HL-60 (cell line): ENCODE measurements around the gene NFYA.

Experiments
- DNase-seq, 2 experiments: peaks; one replicate each; pipeline ENCODE4 v3.0.0-alpha.2; 2010 to 2020; ENCODE audit warnings: low read depth in 1 of 2, low spot score in 1 of 2
- H3K27ac ChIP-seq: fragments of 250-450 bp; sonication (Bioruptor Pico); replicated peaks from 2 replicates; pipeline ENCODE4 v1.5.1; 2020; ENCODE audit warnings: mild to moderate bottlenecking, moderate library complexity
- H3K27me3 ChIP-seq: fragments of 250-450 bp; sonication (Bioruptor Pico); 2 replicates; pipeline ENCODE4 v1.5.1; 2021; ENCODE audit warnings: mild to moderate bottlenecking, moderate library complexity; ENCODE audit not compliant: insufficient read depth, poor library complexity, severe bottlenecking
- H3K4me3 ChIP-seq: replicated peaks from 2 replicates; pipeline ENCODE4 v1.5.1; 2011; ENCODE audit warnings: mild to moderate bottlenecking, control low read depth, low read length; ENCODE audit not compliant: insufficient read depth
- CTCF ChIP-seq: IDR thresholded peaks from one replicate; pipeline ENCODE4 v1.5.1; 2011; ENCODE audit warnings: low read length, control low read depth, inconsistent platforms; ENCODE audit not compliant: insufficient read depth
- GABPA ChIP-seq: IDR thresholded peaks from 2 replicates; pipeline ENCODE4 v1.6.1; 2012; ENCODE audit warnings: low read depth
- POLR2AphosphoS5 ChIP-seq: IDR thresholded peaks from 2 replicates; pipeline ENCODE4 v1.6.1; 2012; ENCODE audit warnings: low read depth
- REST ChIP-seq: IDR thresholded peaks from 2 replicates; pipeline ENCODE4 v1.6.1; 2012; ENCODE audit warnings: low read depth; ENCODE audit not compliant: insufficient replicate concordance
- SPI1 ChIP-seq: IDR thresholded peaks from 2 replicates; pipeline ENCODE4 v1.6.1; 2012; ENCODE audit warnings: low read depth, mild to moderate bottlenecking, borderline replicate concordance

Gene NFYA

GRCh38 chr6:41079080-41079479 is 6.3 kb downstream of the NFYA start:
- Histone ChIP-seq H3K27me3 (no peaks in the 10 kb centered on the region), H3K27ac (no peak overlapping the region), H3K4me3 (no peak overlapping the region)
- TF ChIP-seq POLR2AphosphoS5 (no peak), REST (no peak), CTCF (no peak), GABPA (no peak), SPI1 (no peak)
- DNase-seq = no peak

- Histone ChIP-seq H3K27ac (peak overlapping the region; percentile 40; the same call in 1 of the 2 replicates), H3K27me3 (no peaks in the 10 kb centered on the region), H3K4me3 (no peak overlapping the region)
- TF ChIP-seq REST = no peak
- TF ChIP-seq GABPA = no peak
- TF ChIP-seq SPI1 = no peak
- TF ChIP-seq POLR2AphosphoS5 = no peak
- no peak for TF ChIP-seq CTCF
- no peak for DNase-seq
Measured at GRCh38 chr6:41080621-41081020, 7.8 kb downstream of the NFYA start.

- no peak for DNase-seq
- no peak overlapping the region for H3K27ac ChIP-seq
- H3K4me3 ChIP-seq = no peak overlapping the region
- no peaks in the 10 kb centered on the region for H3K27me3 ChIP-seq
- no peak for TF ChIP-seq SPI1
- TF ChIP-seq REST = no peak
- TF ChIP-seq POLR2AphosphoS5 = no peak
- TF ChIP-seq CTCF = no peak
- TF ChIP-seq GABPA = no peak
Measured at GRCh38 chr6:41083072-41083471, 10.3 kb downstream of the NFYA start.
